ENCODE measurements around the gene HDLBP. TPM values are rescaled to one million over a fixed set of nuclear protein-coding genes. Genes with fewer than 3 reads are reported as not detected.

The HDLBP gene
- total and polyA plus RNA-seq, 10 donors = 46.1 to 333 (median 244) TPM

DNA sequence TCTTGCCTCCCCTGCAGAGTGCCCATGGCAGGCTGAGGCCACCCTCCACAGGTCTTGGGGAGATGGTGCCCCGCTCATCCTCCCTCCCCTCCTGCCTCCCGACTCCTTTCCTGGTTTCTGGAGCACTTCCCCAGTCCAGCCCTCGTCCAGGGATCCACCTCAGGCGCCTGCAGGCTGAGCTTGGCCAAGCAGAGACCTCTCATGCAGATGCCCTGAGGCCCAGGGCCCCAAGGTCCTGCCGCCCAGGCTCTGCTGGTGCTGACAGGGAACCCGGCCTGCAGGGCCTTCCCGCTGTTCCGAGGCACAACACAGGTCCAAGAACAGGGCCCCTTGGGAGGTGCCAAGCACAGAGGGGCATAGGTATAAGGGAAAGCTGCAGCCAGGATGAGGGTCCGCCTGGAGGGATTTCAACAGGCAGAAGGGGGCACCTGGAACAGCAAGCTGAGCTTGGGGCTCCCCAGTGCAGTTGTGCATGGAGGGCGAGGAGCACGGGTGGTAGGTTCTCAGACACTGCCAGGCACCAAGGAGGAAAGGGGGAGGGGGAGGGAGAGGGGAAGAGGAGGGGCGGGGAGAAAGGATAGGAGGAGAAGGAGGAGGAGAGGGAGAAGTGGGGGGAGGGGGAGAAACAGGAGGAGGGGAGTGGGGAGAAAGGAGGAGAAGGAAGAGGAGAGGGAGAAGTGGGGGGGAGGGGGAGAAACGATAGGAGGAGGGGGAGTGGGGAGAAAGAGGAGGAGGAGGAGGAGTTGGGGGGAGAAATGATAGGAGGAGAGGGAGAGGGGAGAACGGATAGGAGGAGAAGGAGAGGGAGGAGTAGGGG is 128.2 kb downstream of the HDLBP start:
- no peak overlapping the region for H3K4me3 ChIP-seq
- peaks cover 0 to 17% (median 0%) of the 10 kb centered on the region in 7 donors for H3K27me3 ChIP-seq (replicated peaks in 1 of 7)
- no peak overlapping the region for H3K27ac ChIP-seq
- DNase-seq = no peak
- no peaks in the 10 kb centered on the region for H3K9me3 ChIP-seq
- peaks cover 0 to 24% (median 13%) of the 10 kb centered on the region in 6 donors for H3K36me3 ChIP-seq
- TF ChIP-seq CTCF (IDR thresholded peaks at IDR 0.05 in 8 of 11, conservative IDR thresholded peaks at IDR 0.05 in 3 of 11) (no peak), POLR2AphosphoS5 (IDR thresholded peaks at IDR 0.05) (no peak), POLR2A (IDR thresholded peaks at IDR 0.05) (no peak)
- 69 to 77% (median 72%) methylated on average over 11 to 14 of the region's 14 CpGs for WGBS, 5 donors
- intact Hi-C loops (cut with DNase I; ENCODE audit: low total_unique reads) = no loop called here
- peaks cover 0 to 12% (median 7%) of the 10 kb centered on the region in 6 donors for H3K4me1 ChIP-seq

- Histone ChIP-seq H3K27me3 (replicated peaks in 1 of 7) (peaks cover 0 to 17% (median 0%) of the 10 kb centered on the region in 7 donors), H3K4me3 (no peak overlapping the region), H3K27ac (no peak overlapping the region), H3K4me1 (peaks cover 0 to 12% (median 7%) of the 10 kb centered on the region in 6 donors), H3K36me3 (peaks cover 0 to 38% (median 15%) of the 10 kb centered on the region in 6 donors), H3K9me3 (no peaks in the 10 kb centered on the region)
- intact Hi-C loops (cut with DNase I; ENCODE audit: low total_unique reads) = no loop called here
- TF ChIP-seq POLR2A (IDR thresholded peaks at IDR 0.05) (no peak), CTCF (IDR thresholded peaks at IDR 0.05 in 8 of 11, conservative IDR thresholded peaks at IDR 0.05 in 3 of 11) (no peak), POLR2AphosphoS5 (IDR thresholded peaks at IDR 0.05) (peak in 1 of 3 donors; percentile 27)
- 61 to 80% (median 72%) methylated on average over 8 to 11 of the region's 11 CpGs for WGBS, 5 donors
- no peak for DNase-seq
Measured at GRCh38 chr2:241185961-241186360, 129.5 kb downstream of the HDLBP start.

DNA sequence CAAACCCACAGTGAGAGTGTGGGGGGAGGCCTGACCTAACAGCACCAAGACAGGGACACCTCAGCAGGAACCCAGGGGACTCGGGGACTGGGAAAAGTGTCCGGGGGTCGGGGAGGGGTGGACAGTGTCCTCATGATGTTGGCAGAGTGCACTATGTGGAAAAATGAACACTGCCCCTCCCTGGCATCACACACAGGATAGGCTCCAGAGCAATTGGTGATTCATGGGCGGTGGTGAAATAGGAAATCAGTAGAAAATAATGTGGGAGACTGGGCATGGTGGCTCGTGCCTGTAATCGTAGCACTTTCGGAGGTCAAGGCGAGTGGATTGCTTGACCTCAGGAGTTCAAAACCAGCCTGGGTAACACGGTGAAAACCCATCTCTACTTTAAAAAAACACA is 130.6 kb downstream of the HDLBP start:
- DNase-seq = peak; percentile 34
- H3K27me3 ChIP-seq (replicated peaks in 1 of 7) = peaks cover 0 to 17% (median 0%) of the 10 kb centered on the region in 7 donors
- H3K4me1 ChIP-seq = peaks cover 0 to 17% (median 7%) of the 10 kb centered on the region in 6 donors
- peaks cover 0 to 48% (median 15%) of the 10 kb centered on the region in 6 donors for H3K36me3 ChIP-seq
- TF ChIP-seq CTCF (IDR thresholded peaks at IDR 0.05 in 8 of 11, conservative IDR thresholded peaks at IDR 0.05 in 3 of 11) (no peak), POLR2AphosphoS5 (IDR thresholded peaks at IDR 0.05) (no peak), POLR2A (IDR thresholded peaks at IDR 0.05) (no peak)
- no peaks in the 10 kb centered on the region for H3K9me3 ChIP-seq
- WGBS, 5 donors = 67 to 80% (median 77%) methylated on average over 9 of the region's 9 CpGs
- intact Hi-C loops (cut with DNase I; ENCODE audit: low total_unique reads) = no loop called here
- no peak overlapping the region for H3K4me3 ChIP-seq
- H3K27ac ChIP-seq = no peak overlapping the region

GRCh38 chr2:241183221-241183620 is 132.3 kb downstream of the HDLBP start:
- peaks cover 0 to 65% (median 25%) of the 10 kb centered on the region in 6 donors for H3K36me3 ChIP-seq
- no peak overlapping the region for H3K27ac ChIP-seq
- TF ChIP-seq POLR2A (IDR thresholded peaks at IDR 0.05) = no peak
- TF ChIP-seq POLR2AphosphoS5 (IDR thresholded peaks at IDR 0.05) = no peak
- TF ChIP-seq CTCF (IDR thresholded peaks at IDR 0.05 in 8 of 11, conservative IDR thresholded peaks at IDR 0.05 in 3 of 11) = no peak
- WGBS, 5 donors = 90 to 96% (median 93%) methylated on average over 9 of the region's 9 CpGs
- H3K27me3 ChIP-seq (replicated peaks in 1 of 7) = peaks cover 0 to 12% (median 0%) of the 10 kb centered on the region in 7 donors
- peaks cover 0 to 10% (median 3%) of the 10 kb centered on the region in 6 donors for H3K4me1 ChIP-seq
- no peaks in the 10 kb centered on the region for H3K9me3 ChIP-seq
- H3K4me3 ChIP-seq = no peak overlapping the region
- intact Hi-C loops (cut with DNase I; ENCODE audit: low total_unique reads) = no loop called here
- DNase-seq = peak; percentile 42

Measured in spleen (tissue), 11 donors.